Uterus (tissue), 2 donors: ENCODE measurements around the gene HJV.

Experiments
- POLR2A ChIP-seq, 2 donors: fragments of 450-650 bp; IDR thresholded peaks; one replicate each; pipeline ENCODE4 v1.6.1; 2016; ENCODE audit warnings: antibody characterized with exemption in 2 of 2, mild to moderate bottlenecking in 1 of 2, moderate library complexity in 1 of 2
- TF ChIP-seq, protein P1 (sequence below), 4 experiments: fragments of 200-600 bp in 2 of 4; fragments of 450-650 bp in 2 of 4; sonication (generic) in 2 of 4; IDR thresholded peaks; one replicate each; pipeline ENCODE4 v1.5.1; 2016 to 2019; ENCODE audit warnings: antibody characterized with exemption in 4 of 4, mild to moderate bottlenecking in 2 of 4, moderate library complexity in 1 of 4

DNA sequence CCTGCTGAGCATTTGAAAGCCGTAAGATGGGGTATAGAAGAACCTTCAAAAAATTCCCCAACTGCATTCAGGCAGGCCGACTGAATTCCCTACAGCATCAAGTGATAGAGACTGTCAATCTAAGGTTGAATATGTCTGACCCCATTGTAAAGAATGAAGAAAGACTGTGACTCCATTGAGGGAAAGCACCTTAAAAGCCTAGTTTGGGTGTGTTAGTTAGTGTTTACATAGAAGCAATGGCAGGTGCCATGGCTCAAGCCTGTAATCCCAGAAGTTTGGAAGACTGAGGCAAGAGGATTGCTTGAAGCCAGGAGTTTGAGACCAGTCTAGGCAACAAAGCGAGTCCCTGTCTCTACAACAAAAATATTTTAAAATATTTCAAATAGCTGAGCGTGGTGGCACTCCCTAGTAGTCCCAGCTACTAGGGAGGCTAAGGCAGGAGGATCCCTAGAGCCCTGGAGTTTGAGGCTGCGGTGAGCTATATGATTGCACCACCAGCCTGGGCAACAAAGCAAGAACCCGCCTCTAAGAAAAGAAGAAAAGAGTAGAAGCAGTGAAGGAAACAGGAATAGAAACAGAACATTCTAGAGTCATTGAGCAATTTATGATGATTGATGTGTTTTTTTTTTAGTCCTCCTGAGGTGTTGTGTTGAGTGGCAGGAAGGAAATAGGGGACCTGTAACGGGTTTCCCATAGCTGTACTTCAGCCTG lies 41.6 kb downstream of the HJV start:
- TF ChIP-seq POLR2A (IDR thresholded peaks at IDR 0.05), result peak in 1 of 2 donors; percentile 1
- TF ChIP-seq, protein P1, sequence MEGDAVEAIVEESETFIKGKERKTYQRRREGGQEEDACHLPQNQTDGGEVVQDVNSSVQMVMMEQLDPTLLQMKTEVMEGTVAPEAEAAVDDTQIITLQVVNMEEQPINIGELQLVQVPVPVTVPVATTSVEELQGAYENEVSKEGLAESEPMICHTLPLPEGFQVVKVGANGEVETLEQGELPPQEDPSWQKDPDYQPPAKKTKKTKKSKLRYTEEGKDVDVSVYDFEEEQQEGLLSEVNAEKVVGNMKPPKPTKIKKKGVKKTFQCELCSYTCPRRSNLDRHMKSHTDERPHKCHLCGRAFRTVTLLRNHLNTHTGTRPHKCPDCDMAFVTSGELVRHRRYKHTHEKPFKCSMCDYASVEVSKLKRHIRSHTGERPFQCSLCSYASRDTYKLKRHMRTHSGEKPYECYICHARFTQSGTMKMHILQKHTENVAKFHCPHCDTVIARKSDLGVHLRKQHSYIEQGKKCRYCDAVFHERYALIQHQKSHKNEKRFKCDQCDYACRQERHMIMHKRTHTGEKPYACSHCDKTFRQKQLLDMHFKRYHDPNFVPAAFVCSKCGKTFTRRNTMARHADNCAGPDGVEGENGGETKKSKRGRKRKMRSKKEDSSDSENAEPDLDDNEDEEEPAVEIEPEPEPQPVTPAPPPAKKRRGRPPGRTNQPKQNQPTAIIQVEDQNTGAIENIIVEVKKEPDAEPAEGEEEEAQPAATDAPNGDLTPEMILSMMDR (IDR thresholded peaks at IDR 0.05), result no peak
